ENCODE results near the gene GREB1L.

DNA sequence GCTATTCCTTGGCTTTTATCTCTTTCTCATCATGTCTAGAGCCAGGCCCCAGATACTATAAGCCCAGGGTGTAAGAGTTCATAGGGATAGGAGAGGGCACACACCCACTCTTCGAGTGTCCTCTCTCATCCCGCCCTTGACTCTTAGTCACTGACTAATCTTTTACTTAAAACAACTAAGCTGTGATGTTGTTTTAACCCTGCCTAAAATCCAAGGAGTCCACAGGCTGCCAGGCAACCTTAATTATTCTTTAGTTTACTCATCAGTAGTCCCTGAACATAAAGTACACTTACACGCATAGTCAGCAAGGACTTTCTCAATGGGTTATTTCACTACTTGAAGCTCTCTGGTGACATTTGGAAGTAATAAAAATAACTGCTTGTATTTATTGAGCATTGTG, 28.4 kb downstream of the GREB1L start:
- TF ChIP-seq CTCF (IDR thresholded peaks at IDR 0.05) (no peak), EZH2 (IDR thresholded peaks at IDR 0.05; ENCODE audit: borderline replicate concordance, insufficient read depth, low read depth, low read length, poor library complexity, severe bottlenecking) (no peak)

Measured in B cell (primary cell).